Measurements from ENCODE around the gene EFR3B.
"Not testable (repeated sequence)": the region's sequence is repeated elsewhere in the genome, so short reads cannot be mapped to it uniquely, and the experiment has no call there.

Gene EFR3B, protein sequence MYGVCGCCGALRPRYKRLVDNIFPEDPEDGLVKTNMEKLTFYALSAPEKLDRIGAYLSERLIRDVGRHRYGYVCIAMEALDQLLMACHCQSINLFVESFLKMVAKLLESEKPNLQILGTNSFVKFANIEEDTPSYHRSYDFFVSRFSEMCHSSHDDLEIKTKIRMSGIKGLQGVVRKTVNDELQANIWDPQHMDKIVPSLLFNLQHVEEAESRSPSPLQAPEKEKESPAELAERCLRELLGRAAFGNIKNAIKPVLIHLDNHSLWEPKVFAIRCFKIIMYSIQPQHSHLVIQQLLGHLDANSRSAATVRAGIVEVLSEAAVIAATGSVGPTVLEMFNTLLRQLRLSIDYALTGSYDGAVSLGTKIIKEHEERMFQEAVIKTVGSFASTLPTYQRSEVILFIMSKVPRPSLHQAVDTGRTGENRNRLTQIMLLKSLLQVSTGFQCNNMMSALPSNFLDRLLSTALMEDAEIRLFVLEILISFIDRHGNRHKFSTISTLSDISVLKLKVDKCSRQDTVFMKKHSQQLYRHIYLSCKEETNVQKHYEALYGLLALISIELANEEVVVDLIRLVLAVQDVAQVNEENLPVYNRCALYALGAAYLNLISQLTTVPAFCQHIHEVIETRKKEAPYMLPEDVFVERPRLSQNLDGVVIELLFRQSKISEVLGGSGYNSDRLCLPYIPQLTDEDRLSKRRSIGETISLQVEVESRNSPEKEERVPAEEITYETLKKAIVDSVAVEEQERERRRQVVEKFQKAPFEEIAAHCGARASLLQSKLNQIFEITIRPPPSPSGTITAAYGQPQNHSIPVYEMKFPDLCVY

GRCh38 chr2:25041928-25042320 lies at the start of gene EFR3B:
EFR3B (plus strand) TSS chr2:25042076; CDS start chr2:25042313, 237 bp downstream.
- DNase-seq (ENCODE audit: low read depth) = peak; percentile 88

DNA sequence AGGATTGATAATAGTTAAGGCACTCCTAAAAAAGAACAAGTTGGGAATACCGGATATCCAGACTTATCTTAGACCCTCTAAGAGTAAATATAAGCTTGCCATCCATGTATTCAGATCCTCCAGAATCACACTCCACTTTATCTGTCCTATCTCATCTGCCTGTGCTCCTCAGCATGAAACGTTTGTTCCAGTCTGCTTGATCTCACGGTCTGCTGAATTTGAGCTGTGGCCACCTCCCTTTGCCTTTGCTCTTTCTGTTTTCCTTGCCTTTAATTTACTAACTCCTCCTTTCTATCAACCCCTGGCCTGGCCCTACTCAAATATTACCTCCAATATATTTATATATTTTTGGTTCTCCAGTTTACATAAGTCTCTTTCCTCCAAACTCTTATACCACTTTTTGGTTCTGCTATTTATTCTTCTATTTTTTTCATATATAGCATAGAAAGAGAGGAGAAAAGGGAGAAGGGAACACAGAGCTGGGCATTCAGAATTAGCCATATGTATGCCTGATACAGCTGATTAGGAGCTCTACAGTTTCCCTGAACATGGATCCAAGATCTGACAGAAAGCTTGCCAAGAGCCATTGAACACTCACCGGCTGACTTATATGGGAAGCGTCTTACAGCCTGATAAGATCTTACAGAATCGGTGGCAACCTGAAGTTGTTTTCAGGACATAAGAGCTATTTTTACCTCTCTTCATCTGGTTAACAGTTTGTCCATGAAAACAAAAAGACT lies 48.3 kb upstream of the EFR3B start:
- peak; percentile 23 for DNase-seq (ENCODE audit: low read depth)

DNA sequence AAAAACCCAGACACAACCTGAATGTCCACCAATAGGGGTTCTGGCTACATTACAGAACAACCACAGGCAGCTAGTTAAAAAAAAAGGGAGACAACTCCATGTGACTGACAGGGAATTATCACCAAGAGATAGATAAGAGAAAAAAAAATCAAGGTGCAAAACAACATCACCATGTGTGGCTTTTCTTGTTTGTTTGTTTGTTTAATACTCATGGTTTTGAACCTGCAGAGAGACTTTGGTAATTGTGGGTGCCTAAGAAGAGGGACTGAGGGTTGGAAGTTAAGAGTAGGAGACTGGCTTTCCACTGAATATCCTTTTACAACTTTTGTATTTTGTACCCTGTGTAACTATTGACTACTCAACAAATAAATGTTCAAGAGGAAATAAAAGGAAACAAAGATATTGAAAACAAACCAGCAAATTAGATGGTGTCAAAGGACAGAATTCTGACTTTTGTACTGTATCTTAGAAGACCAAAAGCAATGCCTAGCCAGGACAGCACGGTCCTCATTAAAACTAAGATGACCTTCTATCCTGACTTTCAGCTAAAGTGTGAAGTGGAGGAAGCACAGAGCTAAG lies 47.6 kb upstream of the EFR3B start:
- no peak for DNase-seq (ENCODE audit: low read depth)

- DNase-seq (ENCODE audit: low read depth) = not testable (repeated sequence)
These were observed 42.8 kb upstream of the EFR3B start for GRCh38 chr2:24999097-24999496.

DNA sequence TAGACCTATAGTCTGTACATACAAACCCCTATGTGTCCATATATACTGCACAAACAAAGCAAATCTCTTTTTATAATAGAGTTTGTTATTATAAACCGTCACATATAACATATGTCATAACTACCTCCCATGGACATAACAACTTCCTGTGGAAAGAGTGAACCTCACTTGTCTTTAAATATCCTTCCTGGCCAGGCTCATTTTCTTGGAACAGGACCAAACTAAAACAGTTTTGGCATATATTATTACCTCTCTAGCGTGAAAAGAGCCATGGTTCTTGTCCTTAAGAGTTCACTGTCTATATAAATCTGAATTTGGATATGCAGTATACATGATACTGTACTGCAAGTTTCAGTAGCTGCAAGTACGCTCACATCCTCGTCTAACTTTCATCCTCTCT lies 41.8 kb upstream of the EFR3B start:
- no peak for DNase-seq (ENCODE audit: low read depth)

GRCh38 chr2:25000503-25001324 lies 41.2 kb upstream of the EFR3B start:
- DNase-seq (ENCODE audit: low read depth) = peak; percentile 58

DNA sequence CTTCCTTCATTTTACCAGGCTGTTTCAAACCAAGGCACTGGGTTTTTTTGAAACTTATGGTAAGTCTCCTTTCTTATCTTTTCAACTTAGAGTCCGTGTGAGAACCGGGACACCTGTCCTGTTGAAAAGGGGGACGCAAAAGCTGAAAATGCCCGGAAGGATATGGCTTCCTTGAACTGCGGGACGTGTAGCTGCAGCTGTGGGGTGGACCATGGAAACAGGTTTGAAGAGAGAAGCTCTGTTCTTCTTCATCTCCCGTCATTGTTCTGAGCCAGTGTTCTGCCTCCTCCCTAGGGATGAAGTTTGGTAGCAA lies 40.6 kb upstream of the EFR3B start:
- DNase-seq (ENCODE audit: low read depth) = no peak

GRCh38 chr2:25002066-25002465 lies 39.8 kb upstream of the EFR3B start:
- no peak for DNase-seq (ENCODE audit: low read depth)

GRCh38 chr2:25009954-25010353 lies 31.9 kb upstream of the EFR3B start:
- DNase-seq (ENCODE audit: low read depth) = no peak

DNA sequence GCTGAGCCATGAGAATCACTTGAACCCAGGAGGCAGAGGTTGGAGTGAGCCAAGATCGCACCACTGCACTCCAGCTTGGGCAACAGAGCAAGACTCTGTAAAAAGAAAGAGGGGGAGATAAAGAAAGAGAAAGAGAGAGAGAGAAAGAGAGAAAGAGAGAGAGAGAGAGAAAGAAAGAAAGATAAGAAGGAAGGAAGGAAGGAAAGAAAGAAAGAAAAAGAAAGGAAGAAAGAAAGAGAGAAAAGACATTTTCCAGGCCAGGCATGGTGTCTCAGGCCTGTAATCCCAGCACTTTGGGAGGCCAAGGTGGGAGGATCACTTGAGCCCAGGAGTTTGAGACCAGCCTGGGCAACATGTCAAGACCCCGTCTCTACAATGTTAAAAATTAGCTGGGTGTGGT lies 30.5 kb upstream of the EFR3B start:
- not testable (repeated sequence) for DNase-seq (ENCODE audit: low read depth)

DNA sequence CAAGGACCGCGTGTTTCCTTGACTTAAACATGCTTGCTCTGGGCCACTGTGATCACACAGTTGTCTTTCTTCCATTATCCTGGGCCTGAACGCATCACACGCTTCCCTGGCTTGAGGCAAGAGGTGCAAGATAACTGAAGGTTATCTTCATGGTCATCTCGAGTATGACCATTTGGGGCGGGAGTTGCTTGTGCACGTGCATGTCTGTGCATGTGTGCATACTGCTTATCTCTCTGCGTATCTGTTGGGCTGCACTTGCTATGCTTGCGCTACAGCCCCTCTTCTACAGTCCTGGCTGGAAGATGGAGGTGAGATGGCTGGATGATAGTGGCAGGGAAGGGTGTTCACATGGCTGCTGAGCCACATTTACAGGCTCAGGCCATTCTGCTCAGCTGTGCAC lies 27.2 kb upstream of the EFR3B start:
- no peak for DNase-seq (ENCODE audit: low read depth)

DNA sequence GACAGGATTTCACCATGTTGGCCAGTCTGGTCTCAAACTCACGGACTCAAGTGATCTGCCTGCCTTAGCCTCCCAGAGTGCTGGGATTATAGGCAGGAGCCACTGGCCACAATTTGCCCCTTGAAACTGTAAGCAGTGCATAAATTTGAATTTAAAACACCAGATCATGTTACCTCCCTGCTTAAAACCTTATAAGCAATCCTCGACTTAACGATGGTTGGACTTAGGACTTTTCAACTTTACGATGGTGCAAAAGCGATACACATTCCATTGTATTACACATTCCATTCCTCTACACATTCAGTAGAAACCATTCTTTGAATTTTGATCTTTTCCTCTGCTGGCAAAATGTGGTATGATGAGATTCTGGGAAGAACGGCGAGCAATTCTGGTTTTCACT lies 23.2 kb upstream of the EFR3B start:
- DNase-seq (ENCODE audit: low read depth) = no peak

DNA sequence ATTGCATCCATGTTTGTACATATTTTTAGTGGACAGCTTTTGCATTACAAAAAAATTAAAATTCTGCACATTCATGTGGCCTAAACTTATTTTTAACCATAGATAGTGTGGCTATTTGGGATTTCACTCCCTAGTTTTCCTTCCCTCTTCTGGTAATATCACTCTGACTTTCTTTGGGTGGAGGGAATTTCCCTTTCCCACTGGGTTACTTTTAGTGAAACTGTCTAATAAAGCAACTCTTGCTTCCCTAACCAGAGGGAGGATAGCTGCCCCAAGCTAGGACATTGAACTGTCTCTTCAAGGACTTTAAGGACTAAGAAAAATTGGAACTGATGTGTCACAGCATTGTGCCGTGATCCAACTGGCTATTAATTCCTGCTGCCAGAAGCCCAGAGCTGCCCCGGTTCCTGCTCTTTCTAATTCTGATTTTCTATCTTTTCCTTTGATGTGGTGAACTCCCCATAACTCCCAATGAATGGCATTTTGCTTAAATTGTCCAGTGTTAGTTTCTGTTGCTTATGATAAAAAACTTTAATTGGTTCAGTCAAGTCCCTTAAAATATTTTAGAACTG lies 20.0 kb upstream of the EFR3B start:
- no peak for DNase-seq (ENCODE audit: low read depth)

- no peak for DNase-seq (ENCODE audit: low read depth)
These were observed 18.5 kb upstream of the EFR3B start for GRCh38 chr2:25023333-25023732.

- DNase-seq (ENCODE audit: low read depth) = no peak
These were observed 16.5 kb upstream of the EFR3B start for GRCh38 chr2:25025229-25026007.

DNA sequence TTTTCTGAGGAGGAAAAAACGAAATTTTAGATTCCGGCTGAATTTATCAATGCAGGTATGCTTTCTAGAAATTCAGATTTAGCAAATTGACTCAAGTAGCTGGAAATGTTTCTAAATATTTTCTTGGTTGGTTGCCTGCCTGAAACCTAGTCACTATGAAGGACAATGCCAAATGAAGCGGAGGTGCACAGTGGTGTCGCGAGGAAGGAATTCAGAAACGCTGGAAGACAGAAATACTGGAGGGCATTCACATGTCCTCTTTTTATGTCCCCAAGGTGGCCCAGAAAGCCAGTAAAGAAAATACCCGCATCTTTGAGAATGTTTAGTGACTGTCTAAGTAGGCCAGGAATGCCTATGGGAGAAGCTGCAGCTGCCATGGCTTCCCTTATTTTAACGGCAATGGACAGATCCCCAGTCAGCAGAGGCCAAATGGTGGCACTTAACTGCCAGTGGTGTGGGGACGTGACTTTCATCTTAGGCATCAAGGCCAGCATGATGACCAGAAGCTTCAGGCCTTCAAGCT lies 15.8 kb upstream of the EFR3B start:
- DNase-seq (ENCODE audit: low read depth) = no peak

DNA sequence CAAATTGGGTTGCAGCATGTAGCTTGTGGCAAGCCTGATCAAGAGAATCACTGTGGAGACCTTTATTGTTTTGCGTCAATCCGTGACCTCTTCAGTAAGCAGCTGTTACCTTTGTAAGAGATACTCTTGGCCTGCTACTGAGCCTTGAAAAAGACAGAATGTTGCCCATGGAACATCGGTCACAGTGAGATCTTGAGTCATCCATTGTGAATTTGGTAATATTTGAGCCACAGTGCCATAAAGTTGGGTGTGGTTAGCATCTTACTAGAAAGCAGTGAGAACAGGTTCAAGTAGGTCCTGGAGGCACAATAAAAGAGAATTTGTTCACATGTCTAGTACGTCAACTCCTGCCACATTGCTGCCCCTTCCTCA lies 12.7 kb upstream of the EFR3B start:
- DNase-seq (ENCODE audit: low read depth) = no peak

DNA sequence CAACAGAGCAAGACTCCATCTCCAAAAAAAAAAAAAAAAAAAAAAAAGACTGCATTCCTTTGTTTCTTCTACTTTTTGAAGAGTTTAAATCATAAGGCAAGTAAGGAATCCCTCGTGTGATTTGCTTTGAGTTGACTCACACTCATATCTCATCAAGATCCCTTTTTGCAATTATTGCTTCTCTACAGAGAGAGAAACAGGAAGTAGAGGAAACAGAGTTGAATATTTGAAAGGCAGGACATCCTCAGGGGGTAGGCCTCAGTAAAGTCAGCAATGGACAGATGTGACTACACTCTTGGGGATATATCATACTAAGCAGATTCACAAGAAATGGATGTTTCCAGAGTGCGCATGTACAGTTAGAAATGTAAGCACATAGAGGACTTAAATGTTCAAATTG lies 11.2 kb upstream of the EFR3B start:
- DNase-seq (ENCODE audit: low read depth) = peak; percentile 26

GRCh38 chr2:25032094-25032493 lies 9.8 kb upstream of the EFR3B start:
- peak; percentile 69 for DNase-seq (ENCODE audit: low read depth)

GRCh38 chr2:25032901-25033300 lies 9.0 kb upstream of the EFR3B start:
- DNase-seq (ENCODE audit: low read depth) = no peak
